ENCODE results near the gene PPAT.

PPAT gene

DNA sequence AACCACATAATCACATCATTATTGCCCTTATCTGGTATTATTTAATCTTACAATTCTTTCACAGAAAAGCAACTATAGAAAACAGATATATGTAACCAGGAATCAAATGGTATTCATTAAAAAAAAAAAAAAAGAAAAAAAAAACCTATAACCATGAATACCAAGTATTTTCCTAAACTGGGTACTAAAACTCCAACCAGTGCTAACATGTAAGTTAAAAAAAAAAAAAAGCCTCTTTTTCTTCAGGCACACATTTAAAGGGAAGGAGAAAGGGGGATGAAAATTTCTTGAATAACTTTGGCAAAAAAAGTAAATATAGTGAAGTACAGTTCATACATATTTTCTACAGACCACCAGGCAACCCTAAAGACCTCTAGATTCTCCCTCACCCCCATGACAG is 2.1 kb downstream of the PPAT start:
- no peak for DNase-seq

DNA sequence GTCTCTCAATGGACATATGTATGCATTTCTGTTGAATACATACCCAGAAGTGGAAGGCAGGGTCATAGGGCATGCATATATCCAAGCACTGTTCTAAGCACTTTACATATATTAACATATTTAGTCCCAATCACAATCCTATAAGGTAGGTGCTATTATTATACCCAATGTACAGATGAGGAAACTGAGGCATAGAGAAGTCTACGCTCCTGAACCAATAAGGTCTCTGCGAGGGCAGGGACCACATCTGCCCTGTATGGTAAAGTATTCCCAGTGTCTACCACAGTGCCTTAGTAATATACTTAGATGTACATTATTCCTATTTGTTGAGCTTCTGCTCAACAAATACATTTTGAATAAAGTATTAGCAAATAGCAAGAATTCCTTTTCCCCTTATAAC is 5.2 kb downstream of the PPAT start:
- no peak for DNase-seq

DNA sequence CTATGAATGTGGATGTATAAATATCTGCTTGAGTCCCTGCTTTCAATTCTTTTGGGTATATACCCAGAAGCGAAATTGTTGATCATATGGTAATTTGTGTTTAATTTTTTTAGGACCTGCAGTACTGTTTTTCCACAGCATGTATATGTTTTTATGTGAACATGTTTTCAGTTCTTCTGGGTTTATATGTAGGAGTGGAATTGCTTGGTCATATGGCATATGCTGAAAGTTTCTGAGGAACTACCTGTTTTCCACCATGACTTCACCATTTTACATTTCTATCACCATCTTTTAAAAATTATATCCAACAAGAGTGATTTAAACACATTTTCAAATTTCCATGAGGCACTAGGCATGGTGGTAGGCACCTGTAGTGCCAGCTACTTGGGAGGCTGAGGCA is 8.2 kb downstream of the PPAT start:
- no peak for DNase-seq

DNA sequence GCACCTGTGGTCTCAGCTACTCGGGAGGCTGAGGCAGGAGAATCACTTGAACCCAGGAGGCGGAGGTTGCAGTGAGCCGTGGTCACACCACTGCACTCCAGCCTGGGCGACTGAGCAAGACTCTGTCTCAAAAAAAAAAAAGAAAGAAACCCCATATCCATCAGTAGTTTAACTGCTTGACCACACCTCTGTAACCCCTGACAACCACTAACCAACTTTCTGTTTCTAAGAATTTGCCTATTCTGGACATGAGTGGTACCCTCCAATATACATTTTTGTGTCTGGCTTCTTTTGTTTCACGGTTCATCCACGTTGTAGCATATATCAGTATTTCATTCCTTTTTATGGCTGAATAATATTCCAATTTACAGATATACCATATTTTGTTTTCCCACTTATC is 9.1 kb downstream of the PPAT start:
- DNase-seq = no peak

DNA sequence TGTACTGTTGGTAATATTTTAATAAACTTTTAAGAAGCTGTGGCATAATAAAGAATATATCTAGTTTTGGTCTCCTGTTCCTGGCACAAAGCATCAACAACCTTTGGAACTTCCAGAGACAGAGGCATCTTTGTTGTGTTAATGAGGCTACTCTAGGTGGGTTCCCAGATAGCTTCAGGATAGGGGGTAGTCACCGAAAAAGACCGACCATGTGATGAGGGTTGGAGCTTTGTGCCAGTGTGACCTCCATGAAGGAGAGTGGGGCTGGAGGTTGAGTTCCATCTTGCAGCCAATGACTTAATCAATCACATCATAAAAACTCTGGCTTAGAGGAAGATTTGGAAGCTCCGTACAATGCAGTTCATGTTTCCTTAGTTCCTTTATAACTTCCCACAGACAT is 9.9 kb downstream of the PPAT start:
- no peak for DNase-seq

DNA sequence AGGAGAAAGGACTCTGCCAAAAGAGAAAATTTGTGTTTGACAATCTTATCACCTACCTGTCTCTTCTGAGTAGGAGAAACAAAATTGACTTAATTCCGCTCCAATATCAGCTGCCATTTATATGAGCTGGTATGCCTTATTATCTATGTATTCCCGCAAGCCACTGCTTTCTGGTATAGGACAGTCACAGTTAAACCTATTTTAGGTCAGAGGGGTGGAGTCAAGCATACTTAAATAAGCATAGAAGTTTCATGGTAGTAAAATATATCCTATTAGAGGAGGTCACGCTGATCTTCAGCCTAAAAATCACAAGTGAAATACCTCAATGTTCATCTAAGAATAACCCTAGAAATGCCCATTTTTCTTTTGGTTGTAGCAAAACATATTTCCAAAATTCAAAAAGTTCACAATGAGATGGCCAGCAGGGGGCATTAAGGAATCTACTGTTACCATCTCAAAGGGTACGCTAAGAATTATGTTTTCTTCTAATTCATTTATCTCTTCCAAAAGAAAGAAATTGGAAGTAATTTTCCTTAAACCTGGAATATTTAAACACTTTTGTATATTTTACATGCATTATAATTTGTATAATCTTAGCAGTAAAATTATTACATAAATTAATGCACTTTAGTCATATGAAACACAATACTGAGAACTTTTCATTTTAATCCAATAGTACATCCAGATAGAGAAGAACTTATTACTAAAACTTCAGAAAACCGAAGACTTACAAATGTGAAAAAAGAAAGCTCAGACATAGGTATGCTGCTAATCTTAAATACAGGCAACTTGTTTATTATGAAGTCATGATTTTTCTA is 10.5 kb downstream of the PPAT start:
- DNase-seq = peak; percentile 17 to 29

DNA sequence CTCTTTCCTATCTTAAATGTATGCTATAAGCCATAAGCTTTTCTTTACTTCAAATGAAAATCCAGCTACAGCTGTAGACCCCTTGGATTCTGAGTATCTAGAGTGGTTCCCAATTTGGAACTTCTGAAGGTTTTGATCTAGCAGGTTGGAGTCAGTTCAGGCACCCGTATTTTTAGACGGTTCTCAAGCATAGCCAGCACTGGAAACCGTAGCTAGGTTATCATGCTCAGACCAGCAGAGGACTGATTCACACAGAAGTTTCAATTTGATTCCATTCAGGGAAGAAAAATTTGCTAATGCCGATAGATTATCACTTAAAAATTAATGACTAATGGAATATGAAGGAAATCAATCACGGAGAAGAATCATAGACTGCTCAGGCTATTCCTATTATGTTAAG is 11.2 kb downstream of the PPAT start:
- DNase-seq = no peak

DNA sequence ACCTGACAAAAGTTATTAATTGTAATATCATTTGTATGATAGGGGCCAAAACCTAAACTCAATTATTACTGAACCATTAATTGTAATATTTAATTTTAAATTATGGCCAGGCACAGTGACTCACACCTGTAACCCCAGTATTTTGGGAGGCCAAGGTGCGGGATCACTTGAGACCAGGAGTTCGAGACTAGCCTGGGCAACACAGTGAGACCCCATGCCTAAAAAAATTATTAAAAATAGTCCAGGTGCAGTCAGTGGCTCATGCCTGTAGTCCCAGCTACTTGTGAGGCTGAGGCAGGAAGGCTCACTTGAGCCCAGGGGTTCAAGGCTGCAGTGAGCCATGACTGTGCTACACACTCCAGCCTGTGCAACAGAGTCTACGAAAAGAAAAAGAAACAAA is 18.0 kb downstream of the PPAT start:
- no peak for DNase-seq

DNA sequence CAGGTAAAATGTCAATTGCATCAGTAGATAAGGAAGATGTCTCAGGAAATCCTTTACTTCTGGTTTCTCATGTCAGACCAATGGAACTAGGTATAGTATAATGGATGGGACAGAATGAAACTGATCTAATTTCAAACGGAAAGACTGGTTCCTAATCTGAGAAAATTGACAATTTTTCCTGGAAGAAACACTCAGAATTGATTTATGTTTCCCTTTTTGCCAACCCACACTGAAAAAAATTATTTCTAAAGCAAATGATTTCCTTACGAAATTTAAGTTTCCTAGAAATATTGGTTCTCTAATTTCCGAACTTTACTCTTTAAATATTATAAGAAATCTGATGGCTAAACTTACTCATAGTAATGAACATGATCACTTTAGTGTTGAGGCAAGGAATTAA is 19.1 kb downstream of the PPAT start:
- no peak for DNase-seq

DNA sequence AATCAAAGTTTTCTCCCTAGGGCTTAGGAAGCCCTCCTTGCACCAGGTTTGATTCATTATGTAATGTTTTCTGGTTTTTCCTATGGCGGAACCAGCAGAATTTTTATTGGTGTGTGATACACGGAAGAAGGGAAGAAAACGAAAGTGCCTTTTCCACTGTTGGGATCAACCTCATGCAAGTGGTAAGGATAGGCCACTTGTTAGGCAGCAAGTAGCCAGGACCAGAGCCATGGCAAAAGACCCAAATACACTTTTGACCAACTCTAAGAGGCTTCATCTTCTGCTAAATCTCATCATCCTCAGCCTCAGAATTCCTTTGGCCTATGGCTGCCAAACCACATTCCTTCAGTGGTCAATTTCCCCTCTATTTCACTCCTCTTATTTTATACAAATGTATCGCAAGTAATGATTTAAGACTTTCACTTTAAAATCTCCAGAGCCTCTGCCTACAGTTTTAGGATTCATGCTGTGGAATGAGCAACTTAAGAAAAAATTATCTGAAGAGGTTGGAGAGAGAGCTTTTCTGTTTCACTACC is 21.2 kb downstream of the PPAT start:
- DNase-seq = no peak

DNA sequence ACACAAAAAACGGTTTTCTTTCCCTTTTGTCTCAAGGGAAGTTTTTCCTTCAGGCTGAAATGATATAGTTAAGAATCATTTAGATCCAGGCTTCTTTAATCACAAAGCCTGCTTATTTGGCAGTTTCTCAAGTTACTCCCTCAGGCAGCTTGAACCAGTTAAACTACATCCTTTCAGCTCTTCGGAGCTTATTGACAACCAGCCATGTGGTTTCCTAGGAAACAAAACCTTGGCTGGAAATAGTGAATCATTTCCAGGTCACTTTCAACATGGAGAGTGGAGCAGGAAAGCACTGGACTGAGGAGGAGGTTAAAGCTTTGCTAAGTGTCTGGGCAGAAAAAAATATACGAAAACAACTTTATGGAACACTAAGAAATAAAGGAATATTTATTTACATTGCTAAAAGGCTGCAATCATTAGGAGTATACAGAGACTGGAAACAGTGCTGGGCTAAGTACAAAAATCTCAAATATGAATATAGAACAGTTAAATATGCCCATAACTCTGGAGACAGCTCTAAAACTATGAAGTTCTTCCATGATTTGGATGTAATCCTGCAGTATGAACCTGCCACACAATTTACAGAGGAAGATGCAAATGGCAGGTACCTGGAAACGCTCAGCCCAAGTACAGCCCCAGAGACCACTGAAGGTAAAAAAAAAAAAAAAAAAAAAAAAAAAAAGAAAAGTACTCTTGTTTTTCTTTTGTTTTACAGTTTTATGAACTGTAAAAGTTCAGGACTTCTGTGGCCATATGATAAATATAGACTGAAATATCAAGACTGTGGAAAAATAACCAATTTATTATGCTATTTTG is 25.0 kb downstream of the PPAT start:
- peak; percentile 34 to 39 for DNase-seq

DNA sequence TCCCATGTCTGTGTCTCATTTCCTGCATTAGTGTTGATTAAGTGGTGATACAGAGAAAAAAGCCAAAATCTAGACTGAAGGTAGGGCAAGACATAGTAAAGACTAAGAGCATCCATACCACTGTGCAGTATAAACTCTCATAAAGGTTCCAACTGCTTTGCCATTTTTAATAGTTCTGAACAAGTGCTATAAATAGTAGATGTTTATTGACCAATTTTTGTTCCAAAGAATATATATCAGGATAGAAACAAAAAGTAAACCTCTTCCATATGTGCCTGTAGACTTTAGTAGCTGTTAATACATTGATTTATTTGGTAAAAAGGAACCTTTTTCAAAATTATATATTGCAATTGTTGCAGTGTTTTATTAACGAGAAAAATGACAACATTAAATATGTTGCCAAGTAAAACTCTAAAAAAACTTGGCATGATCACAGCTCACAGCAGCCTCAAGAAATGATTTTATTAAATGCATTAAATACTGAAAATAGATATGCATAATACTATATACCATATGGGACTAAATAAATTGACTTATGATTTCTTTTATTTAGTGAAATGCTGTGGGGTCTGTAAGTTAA is 25.8 kb downstream of the PPAT start:
- no peak for DNase-seq

DNA sequence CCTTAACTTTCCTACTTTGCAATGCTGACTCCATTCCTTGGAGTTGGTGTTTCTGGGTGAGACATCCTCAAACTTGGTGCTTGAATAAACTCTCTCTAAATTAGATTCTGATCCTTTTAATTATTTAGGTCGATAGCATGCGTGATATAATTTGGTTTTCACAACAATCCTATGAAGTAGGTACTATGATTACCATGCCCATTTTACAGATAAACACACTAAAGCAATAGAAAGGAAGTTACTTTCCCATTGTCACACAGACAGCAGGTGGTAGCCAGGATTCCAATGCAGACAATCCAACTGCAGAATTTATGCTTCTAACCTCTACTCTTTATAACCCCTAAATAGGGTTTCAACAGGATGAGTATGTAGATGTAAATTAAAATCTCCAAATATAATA is 26.4 kb downstream of the PPAT start:
- no peak for DNase-seq

DNA sequence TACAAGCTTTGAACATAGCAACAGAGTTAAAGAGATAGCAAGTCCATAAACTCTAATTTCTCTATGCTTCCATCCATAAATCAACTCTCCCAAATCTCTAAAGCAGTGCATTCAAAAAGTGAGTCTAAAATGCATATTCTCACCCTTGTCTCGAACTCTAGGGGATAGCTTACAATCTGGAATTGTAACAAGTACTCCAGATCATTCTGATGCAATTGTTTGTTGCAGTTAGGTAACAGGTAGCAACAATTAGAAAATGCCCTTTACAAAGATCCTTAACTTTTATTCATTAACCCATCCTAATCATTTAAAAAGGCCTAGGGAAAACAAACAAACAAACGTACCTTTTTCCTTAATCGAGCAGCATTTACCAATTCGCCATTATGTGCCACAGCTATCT is 29.3 kb downstream of the PPAT start:
- no peak for DNase-seq

DNA sequence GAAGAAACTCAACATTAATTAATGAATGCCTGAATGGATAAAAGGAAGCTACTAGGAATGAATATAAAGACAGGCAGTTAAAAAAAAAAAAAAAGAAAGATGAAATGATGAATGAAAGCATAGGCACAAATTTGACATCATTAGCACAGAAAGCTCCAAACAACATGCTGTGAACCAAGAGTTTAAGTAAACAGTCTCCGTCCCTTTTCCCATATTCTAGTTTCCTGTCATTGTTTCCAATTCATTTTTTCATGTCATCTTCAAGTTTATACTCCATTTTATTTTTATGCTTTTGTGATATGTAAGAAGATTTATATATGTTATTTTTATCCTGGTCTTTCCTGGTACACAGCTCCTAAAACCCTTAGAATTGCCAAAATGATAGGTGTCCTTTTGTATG is 30.4 kb downstream of the PPAT start:
- DNase-seq = no peak

DNA sequence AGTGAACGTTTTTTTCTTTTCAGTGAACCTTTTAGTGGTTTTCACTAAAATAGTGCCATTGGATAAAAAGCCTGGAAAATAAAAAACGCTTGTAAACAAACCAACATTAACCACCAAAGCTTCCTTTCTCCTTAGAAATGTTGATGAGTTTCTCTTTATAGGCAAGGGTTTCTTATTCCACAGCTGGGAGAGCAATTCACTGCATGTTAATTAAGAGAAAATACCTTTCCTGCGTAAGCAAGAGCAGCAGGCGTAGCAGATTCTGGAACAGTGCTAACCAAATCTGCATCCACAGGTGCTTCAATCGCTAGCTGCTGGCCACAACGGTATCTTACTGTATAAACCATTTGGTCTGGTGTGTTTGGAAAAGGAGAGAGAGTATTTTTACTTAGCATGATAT is 34.9 kb downstream of the PPAT start:
- no peak for DNase-seq

DNA sequence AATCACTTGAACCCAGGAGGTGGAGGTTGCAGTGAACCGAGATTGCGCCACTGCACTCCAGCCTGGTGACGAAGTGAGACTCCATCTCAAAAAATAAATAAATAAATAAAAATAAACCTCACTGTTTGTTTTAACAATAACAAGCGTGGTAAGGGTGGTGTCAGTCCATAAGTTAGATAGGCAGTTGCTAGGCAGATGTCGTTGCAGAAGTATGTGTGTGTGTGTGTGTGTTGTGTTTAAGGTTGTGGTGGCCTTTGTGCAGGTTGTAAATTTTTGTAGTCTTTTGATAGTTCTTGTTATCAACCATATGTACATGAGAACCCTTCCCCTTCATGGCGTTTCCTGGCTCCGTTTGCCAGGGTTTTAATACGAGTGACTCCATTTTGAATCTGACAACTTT is 44.1 kb downstream of the PPAT start:
- DNase-seq = no peak

DNA sequence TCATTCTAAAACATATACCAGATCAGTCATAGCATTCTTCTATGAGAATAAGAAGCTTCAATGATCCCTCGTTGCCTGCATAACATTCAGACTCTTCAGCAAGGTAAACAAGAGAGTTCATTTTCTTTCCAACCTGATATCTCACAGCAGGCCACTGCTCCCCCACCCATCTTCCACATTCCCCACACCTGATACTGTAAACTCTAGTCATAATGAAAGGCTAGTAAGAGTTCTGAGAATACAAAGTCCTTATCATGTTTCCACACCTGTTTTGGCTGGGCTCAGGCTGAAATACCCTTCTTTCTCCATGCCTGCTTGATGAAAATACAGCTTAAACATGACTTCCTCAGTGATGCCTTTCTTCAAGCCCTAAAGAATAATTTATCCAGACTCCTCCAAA is 45.9 kb downstream of the PPAT start:
- DNase-seq = no peak

DNA sequence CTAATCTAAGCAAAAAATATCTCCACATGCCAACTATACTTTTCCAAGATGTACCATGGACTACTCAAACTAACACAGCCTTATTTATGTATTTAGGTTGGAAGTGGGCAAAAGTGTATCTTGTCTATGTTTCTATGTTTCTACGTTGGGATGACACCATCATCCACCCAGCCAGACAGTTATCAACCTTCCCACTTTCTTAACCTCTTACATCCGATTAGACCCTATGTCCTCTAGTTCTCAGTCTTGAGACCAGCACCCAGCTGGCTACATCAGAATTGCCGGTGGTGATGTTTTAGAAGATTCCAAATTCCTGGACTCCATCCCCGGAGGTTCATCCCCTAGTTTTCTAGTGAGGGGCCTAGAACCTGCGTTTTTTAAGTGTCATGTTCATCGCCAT is 47.1 kb downstream of the PPAT start:
- DNase-seq = no peak

DNA sequence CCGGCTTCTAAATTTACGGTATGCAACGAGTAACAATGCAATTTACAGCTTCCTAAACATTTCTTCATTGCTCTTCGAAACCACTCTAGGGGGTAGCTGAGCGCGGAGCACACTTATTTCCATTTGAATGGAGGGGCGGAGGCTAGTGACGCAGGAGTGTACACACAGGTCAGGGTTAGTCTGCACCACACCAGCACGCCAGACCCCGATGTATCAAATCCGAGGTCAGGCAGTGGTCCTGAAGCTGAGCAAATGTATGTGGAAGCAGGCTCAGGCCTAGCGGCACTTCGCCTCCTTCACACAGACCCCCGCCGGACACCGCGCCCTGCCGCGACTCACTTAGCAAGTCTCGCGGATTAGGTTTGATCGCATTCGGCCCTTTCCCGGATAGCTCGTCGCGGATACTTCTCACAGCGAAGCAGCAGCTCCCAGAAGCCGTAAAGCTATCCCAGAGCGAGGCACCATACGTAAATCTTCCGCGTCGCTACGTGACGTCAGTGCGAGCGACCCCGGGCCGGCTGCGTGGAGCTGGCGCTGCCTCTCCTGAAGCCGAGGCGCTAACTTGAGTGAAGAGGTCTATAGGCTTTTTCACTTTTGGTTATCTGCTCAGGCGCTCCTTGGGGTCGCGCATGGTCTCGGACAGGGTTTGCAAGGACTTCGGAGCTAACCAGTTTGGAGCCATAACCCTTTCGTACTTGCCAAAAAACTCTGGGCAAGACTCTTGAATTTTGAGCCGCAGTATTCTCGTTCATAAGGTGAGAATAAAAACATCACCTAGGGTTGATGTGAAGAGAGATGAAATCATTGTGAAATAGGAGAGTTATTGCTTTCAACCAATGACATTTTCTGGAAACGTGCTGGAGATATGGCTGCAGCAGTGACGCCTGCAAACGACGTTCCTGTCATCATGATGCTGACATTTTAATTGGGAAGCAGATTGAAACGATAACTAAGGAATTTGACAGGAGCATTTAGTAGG is 48.1 kb downstream of the PPAT start, which contains the start of gene AASDH:
TSS of gene AASDH (minus strand) at position 469 of the 979 bp plus-strand sequence. CDS start 3,192 bp downstream, outside the sequence.
- DNase-seq = peak; percentile 97 to 98

DNA sequence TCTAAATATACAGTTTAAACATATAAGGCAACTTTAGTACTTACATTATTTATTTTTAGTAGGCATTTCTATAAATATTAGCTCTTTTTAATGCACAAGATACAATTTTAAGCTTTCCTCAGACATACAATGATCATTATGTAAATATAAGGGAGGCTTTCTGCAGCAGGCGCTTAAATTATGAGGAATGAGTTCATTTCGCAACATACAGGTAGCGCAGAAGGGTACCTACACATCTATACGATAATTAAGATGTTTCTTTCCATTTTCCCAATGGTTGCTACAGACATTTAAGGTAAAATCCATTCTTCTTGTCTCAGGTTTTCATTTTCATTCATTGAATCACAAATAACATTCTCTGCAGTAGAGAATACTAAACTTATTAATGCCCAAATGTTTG is 49.3 kb downstream of the PPAT start:
- DNase-seq = no peak

DNA sequence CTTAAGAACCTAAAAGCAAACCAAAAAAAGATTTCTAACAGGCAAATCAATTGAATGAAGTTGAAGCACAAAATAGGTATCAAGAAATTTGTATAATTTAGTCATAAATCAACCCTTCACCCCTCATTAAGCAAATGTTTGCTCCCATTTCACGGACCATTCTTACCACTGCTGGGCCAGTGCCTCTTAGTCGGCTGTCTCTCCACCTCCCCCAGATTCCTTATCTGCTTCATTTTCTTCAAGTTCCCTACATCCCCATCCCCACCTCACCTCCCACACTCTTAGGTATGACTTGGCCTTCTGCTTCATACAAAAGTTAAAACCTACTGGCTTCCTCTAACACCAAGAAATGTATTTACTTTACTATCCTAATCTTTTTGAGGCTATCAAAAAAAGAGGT is 60.0 kb downstream of the PPAT start:
- no peak for DNase-seq

All from SHP77 (cell line).